Choroid plexus epithelial cell (primary cell): ENCODE measurements around the gene ZBTB7C.
A peak's percentile ranks its signal among the peaks of the same experiment; 100 is the strongest.

Source experiments
- DNase-seq: peaks from one replicate; pipeline ENCODE4 v3.0.0-alpha.2; 2010; ENCODE audit warnings: low read depth
- H3K4me3 ChIP-seq: 2 replicates; pipeline ENCODE4 v1.5.1; 2011; ENCODE audit warnings: low read depth, mild to moderate bottlenecking, control low read depth, low read length, moderate library complexity
- TF ChIP-seq, protein P1 (sequence below): conservative IDR thresholded peaks from 2 replicates; pipeline ENCODE4 v1.5.1; 2011; ENCODE audit warnings: low read depth, mild to moderate bottlenecking, control low read depth, inconsistent platforms, low read length, moderate library complexity

Gene ZBTB7C

DNA sequence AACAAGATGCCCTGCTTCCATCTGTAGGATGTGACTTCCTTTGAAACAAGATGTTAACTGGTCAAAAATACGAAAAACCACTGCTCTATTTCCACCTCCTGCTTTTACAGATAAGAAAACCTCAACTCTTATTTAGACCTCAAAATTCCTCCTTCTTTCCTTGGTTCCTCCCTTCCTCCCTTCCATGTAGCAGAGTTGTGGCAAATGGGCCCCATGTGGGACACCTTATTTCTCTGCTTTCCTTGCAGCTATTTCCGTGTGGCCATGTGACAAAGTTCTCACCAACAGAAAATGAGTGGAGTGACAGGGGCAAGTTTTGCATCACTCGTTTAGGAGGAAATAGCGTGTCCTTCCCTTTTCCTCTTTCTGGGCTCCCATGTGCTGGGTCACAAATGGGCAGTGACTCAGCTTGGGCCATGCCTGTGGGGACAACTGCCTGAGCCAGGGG lies 409.4 kb downstream of the ZBTB7C start:
- no peak for DNase-seq
- TF ChIP-seq, protein P1, sequence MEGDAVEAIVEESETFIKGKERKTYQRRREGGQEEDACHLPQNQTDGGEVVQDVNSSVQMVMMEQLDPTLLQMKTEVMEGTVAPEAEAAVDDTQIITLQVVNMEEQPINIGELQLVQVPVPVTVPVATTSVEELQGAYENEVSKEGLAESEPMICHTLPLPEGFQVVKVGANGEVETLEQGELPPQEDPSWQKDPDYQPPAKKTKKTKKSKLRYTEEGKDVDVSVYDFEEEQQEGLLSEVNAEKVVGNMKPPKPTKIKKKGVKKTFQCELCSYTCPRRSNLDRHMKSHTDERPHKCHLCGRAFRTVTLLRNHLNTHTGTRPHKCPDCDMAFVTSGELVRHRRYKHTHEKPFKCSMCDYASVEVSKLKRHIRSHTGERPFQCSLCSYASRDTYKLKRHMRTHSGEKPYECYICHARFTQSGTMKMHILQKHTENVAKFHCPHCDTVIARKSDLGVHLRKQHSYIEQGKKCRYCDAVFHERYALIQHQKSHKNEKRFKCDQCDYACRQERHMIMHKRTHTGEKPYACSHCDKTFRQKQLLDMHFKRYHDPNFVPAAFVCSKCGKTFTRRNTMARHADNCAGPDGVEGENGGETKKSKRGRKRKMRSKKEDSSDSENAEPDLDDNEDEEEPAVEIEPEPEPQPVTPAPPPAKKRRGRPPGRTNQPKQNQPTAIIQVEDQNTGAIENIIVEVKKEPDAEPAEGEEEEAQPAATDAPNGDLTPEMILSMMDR, result no peak
- no peak overlapping the region for H3K4me3 ChIP-seq

DNA sequence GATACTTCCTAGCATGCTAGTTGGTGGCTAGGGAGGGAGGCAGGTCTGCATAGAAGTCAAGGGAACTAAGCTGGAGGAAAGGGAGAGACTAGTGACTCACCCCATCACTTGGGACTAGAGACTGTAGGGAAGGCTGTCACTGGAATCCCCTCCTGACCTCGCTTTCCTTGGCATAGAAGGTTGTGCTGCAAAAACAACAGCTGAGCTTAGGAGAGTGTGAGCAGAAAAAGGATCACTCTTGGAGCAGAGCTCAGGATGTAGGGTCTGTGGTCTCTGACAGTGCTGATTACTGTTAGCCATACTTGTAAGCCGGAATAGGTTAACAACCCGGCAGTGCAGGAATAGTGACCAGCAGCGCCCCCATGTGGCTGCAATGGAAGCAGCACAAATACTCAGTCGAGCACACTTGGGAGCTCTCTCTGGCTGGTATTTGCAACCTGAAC lies 411.8 kb downstream of the ZBTB7C start:
- no peak overlapping the region for H3K4me3 ChIP-seq
- DNase-seq, result peak; percentile 10

DNA sequence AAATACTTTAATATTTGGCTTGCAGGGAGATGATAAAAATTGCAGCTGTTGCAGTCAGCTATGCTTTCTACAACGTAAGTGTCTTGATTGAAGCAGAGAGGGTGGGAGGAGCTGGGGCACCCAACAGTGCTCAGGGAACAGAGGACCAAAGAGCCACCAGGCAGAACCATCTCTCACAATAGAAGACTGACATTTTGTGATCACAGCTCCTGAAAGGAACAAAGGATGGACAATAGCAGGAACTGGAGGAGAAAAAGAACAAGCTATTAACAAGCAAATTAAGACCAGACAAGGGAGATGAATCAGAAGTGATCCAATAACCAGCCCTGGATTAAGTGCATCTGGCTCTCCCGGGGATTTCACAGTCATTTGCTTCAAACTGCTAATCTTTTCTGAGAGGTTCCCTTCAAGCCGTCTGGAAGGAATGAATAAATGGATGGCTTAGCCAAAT lies 413.1 kb downstream of the ZBTB7C start:
- no peak for DNase-seq
- TF ChIP-seq, protein P1, result no peak
- H3K4me3 ChIP-seq, result no peak overlapping the region

More for the DNA sequence above, 411.8 kb downstream of the ZBTB7C start:
- TF ChIP-seq, protein P1, result peak; percentile 62

DNA sequence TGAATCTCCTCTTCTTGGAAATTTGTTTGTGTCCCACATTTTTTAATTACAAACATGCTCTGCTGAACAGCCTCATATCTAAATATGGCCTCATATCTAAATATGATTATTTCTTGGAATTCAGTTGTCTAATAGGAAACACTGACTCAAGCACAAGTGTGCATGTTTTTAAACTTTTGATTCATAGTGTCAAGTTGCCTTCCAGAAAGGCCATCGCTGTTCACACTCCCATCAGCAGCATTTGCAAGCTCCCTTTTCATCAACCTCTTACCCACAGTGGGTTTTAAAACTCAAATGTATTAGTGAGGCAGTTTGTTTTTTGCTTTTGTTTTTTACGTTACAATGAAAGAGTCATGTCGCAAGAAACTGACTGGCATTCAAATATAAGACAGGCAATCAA lies 413.5 kb downstream of the ZBTB7C start:
- TF ChIP-seq, protein P1, result no peak
- no peak for DNase-seq
- H3K4me3 ChIP-seq, result no peak overlapping the region

DNA sequence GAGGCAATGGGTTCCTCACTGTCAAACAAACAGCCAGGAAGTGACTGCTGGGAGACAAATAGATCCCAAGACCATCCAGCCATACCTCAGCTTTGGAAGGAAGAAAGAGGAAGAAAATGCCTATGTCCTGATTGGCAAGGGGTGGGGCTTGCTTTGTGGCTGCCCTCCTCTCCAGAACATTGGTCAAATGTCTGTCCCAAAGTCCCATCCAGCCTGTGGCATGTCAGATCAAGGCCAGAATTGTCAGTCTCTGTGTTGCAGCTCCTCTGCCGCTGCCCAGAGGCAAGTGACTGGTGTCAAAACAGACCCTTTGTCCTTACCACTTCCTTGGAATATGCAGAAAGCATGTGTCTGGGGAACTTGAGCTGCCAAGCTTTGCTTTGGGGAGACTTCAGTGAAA lies 415.8 kb downstream of the ZBTB7C start:
- no peak overlapping the region for H3K4me3 ChIP-seq
- TF ChIP-seq, protein P1, result no peak
- DNase-seq, result no peak

DNA sequence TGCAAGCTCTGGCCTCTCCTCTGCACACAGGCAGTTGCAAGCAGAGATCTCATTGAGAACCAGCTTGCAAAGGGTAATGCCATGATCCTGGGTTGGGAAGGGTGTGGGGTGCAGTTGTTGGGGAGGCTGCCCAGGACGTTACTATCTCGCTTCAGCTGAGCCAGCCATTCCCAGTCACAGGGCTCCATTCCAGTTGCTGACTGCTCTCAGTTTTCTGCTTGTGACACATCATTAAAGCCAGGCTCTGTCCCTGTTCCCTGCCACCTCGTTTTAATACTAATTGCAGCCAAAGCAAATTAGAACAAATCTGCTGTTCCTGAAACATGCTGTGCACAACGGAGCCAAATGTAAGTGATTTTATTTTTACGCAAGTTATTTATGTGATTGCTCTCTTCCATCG lies 416.2 kb downstream of the ZBTB7C start:
- TF ChIP-seq, protein P1, result no peak
- no peak for DNase-seq
- H3K4me3 ChIP-seq, result no peak overlapping the region

DNA sequence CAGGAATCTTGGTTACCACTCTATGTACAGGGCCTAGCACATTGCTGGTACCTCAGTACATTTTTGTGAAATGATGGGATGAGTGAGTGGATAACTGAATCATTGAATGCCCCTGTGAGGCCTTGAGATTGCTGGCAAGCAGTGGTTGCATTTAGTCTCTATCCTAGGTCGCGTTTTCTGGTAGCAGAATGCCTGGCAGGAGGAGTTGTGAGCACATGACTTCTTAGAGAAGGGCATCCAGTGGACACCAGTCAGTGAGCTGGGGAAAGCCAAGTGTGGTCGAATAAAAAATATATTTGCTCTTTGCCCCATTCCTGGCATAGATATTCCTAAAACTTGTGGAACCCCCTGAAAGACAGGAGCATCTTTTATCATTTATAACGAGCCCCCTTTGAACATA lies 416.9 kb downstream of the ZBTB7C start:
- no peak overlapping the region for H3K4me3 ChIP-seq
- TF ChIP-seq, protein P1, result no peak
- DNase-seq, result no peak
